B cell (primary cell): ENCODE measurements around the gene PIBF1.

Experiments used
- EZH2 ChIP-seq: IDR thresholded peaks from 2 replicates; pipeline ENCODE4 v1.6.1; 2012; ENCODE audit warnings: borderline replicate concordance, low read depth, mild to moderate bottlenecking, moderate library complexity, low read length; ENCODE audit not compliant: insufficient read depth, poor library complexity, severe bottlenecking
- TF ChIP-seq, protein P1 (sequence below): fragments of 200-600 bp; IDR thresholded peaks from one replicate; pipeline ENCODE4 v1.8.0; 2022; ENCODE audit warnings: antibody characterized with exemption, mild to moderate bottlenecking

- TF ChIP-seq, protein P1, sequence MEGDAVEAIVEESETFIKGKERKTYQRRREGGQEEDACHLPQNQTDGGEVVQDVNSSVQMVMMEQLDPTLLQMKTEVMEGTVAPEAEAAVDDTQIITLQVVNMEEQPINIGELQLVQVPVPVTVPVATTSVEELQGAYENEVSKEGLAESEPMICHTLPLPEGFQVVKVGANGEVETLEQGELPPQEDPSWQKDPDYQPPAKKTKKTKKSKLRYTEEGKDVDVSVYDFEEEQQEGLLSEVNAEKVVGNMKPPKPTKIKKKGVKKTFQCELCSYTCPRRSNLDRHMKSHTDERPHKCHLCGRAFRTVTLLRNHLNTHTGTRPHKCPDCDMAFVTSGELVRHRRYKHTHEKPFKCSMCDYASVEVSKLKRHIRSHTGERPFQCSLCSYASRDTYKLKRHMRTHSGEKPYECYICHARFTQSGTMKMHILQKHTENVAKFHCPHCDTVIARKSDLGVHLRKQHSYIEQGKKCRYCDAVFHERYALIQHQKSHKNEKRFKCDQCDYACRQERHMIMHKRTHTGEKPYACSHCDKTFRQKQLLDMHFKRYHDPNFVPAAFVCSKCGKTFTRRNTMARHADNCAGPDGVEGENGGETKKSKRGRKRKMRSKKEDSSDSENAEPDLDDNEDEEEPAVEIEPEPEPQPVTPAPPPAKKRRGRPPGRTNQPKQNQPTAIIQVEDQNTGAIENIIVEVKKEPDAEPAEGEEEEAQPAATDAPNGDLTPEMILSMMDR, result no peak
- no peak for TF ChIP-seq EZH2
Observed at GRCh38 chr13:73011751-73012150, 229.8 kb downstream of the PIBF1 start.
